ENCODE measurements around the gene MLN.

GRCh38 chr6:33747823-33748222 is 56.0 kb downstream of the MLN start:
- no peak for TF ChIP-seq CTCF (IDR thresholded peaks at IDR 0.05)
- no peak for TF ChIP-seq POLR2A (IDR thresholded peaks at IDR 0.05)

All from esophagus squamous epithelium (tissue), 4 donors.